ENCODE results near the gene SPINK2.

- no peak for TF ChIP-seq CTCF (IDR thresholded peaks at IDR 0.05)
- no peak for TF ChIP-seq POLR2A (IDR thresholded peaks at IDR 0.05)
Measured at GRCh38 chr4:56870946-56871345, 49.4 kb upstream of the SPINK2 start.
